Astrocyte (in vitro differentiated cells and primary cell): ENCODE measurements around the gene FAM240B. TPM values are rescaled to one million over a fixed set of nuclear protein-coding genes. Genes with fewer than 3 reads are reported as not detected.

ENCODE experiments used
- DNase-seq: peaks from one replicate; pipeline ENCODE4 v3.0.0-alpha.2; 2010; ENCODE audit warnings: low read depth
- FAIRE-seq: peaks from 2 replicates; lab custom pipeline; 2011; peaks lifted over from hg19 to GRCh38; lab: Jason Lieb, UNC
- H2AFZ ChIP-seq: 2 replicates; pipeline ENCODE4 v1.6.0; 2012; ENCODE audit warnings: low read depth, low read length, inconsistent platforms
- H3K27ac ChIP-seq: 2 replicates; pipeline ENCODE4 v1.5.1; 2011; ENCODE audit warnings: low read depth, low read length, inconsistent platforms
- H3K27me3 ChIP-seq: 2 replicates; pipeline ENCODE4 v1.6.0; 2011; ENCODE audit warnings: low read length, inconsistent platforms; ENCODE audit not compliant: insufficient read depth
- H3K36me3 ChIP-seq: 2 replicates; pipeline ENCODE4 v1.5.1; 2011; ENCODE audit warnings: low read length, inconsistent platforms; ENCODE audit not compliant: insufficient read depth
- H3K4me1 ChIP-seq: 2 replicates; pipeline ENCODE4 v1.5.1; 2011; ENCODE audit warnings: low read length, inconsistent platforms; ENCODE audit not compliant: insufficient read depth
- H3K4me2 ChIP-seq: 2 replicates; pipeline ENCODE4 v1.6.0; 2012; ENCODE audit warnings: low read length, inconsistent platforms
- H3K4me3 ChIP-seq: 2 replicates; pipeline ENCODE4 v1.5.1; 2011; ENCODE audit warnings: low read depth, mild to moderate bottlenecking, low read length, inconsistent platforms; ENCODE audit not compliant: insufficient read depth
- H3K79me2 ChIP-seq: 2 replicates; pipeline ENCODE4 v1.6.0; 2012; ENCODE audit warnings: mild to moderate bottlenecking, low read length, inconsistent platforms; ENCODE audit not compliant: insufficient read depth
- H3K9ac ChIP-seq: 2 replicates; pipeline ENCODE4 v1.6.0; 2012; ENCODE audit warnings: mild to moderate bottlenecking, low read length, inconsistent platforms
- H3K9me3 ChIP-seq: 2 replicates; pipeline ENCODE4 v1.5.1; 2012; ENCODE audit warnings: low read depth, mild to moderate bottlenecking, low read length, inconsistent platforms; ENCODE audit not compliant: insufficient read depth
- H4K20me1 ChIP-seq: 2 replicates; pipeline ENCODE4 v1.6.0; 2012; ENCODE audit warnings: low read length, inconsistent platforms; ENCODE audit not compliant: insufficient read depth
- H3K27ac Mint-ChIP-seq: one replicate; pipeline ENCODE4 v1.8.0; 2021; ENCODE audit warnings: mild to moderate bottlenecking, mixed read lengths; ENCODE audit not compliant: unreplicated experiment
- H3K27me3 Mint-ChIP-seq: one replicate; pipeline ENCODE4 v1.8.0; 2021; ENCODE audit warnings: low read depth, mixed read lengths; ENCODE audit not compliant: unreplicated experiment
- H3K36me3 Mint-ChIP-seq: one replicate; pipeline ENCODE4 v1.8.0; 2021; ENCODE audit warnings: low read depth, mixed read lengths; ENCODE audit not compliant: unreplicated experiment
- H3K4me1 Mint-ChIP-seq: one replicate; pipeline ENCODE4 v1.8.0; 2021; ENCODE audit warnings: low read depth, mixed read lengths; ENCODE audit not compliant: unreplicated experiment
- H3K4me3 Mint-ChIP-seq: one replicate; pipeline ENCODE4 v1.8.0; 2021; ENCODE audit warnings: mild to moderate bottlenecking, moderate library complexity, mixed read lengths; ENCODE audit not compliant: unreplicated experiment
- H3K9me3 Mint-ChIP-seq: one replicate; pipeline ENCODE4 v1.8.0; 2021; ENCODE audit warnings: mild to moderate bottlenecking, mixed read lengths; ENCODE audit not compliant: unreplicated experiment
- CTCF ChIP-seq: IDR thresholded peaks from 2 replicates; pipeline ENCODE4 v1.5.1; 2011; ENCODE audit warnings: low read depth, mild to moderate bottlenecking, inconsistent platforms, low read length, moderate library complexity; ENCODE audit not compliant: insufficient read depth
- EZH2 ChIP-seq: IDR thresholded peaks from 2 replicates; pipeline ENCODE4 v1.6.1; 2012; ENCODE audit warnings: mild to moderate bottlenecking, low read length, inconsistent platforms; ENCODE audit not compliant: insufficient read depth
- total RNA-seq: library from RNA; stranded (reverse); gene quantifications from 2 replicates; pipeline ENCODE4 v1.2.1, GENCODE V29; 2021

The FAM240B gene
- total RNA-seq, 1 donor from 2014 or later = not detected

- no peak overlapping the region for H3K27ac Mint-ChIP-seq
- no peak overlapping the region for H3K4me2 ChIP-seq
- no peak overlapping the region for H3K4me3 ChIP-seq
- H3K9me3 Mint-ChIP-seq = no peaks in the 10 kb centered on the region
- TF ChIP-seq CTCF = peak; percentile 44
- no peak for TF ChIP-seq EZH2
- H3K4me3 Mint-ChIP-seq = no peak overlapping the region
- H3K36me3 Mint-ChIP-seq = no peaks in the 10 kb centered on the region
- no peaks in the 10 kb centered on the region for H3K27me3 ChIP-seq
- no peak overlapping the region for H2AFZ ChIP-seq
- no peaks in the 10 kb centered on the region for H3K36me3 ChIP-seq
- no peaks in the 10 kb centered on the region for H3K9me3 ChIP-seq
- DNase-seq = peak; percentile 18
- H4K20me1 ChIP-seq = no peaks in the 10 kb centered on the region
- no peaks in the 10 kb centered on the region for H3K79me2 ChIP-seq
- H3K27ac ChIP-seq = no peak overlapping the region
- no peaks in the 10 kb centered on the region for H3K4me1 Mint-ChIP-seq
- H3K9ac ChIP-seq = no peak overlapping the region
- peaks cover 2% of the 10 kb centered on the region for H3K27me3 Mint-ChIP-seq
- no peak for FAIRE-seq
- no peaks in the 10 kb centered on the region for H3K4me1 ChIP-seq
Observed at GRCh38 chr9:38727497-38728001, 7.6 kb upstream of the FAM240B start.

- Histone ChIP-seq H3K36me3 (no peaks in the 10 kb centered on the region), H4K20me1 (no peaks in the 10 kb centered on the region), H3K9me3 (no peaks in the 10 kb centered on the region), H3K4me3 (no peak overlapping the region), H3K27me3 (no peaks in the 10 kb centered on the region), H3K79me2 (no peaks in the 10 kb centered on the region), H3K9ac (no peak overlapping the region), H3K4me1 (no peaks in the 10 kb centered on the region), H3K4me2 (no peak overlapping the region), H2AFZ (no peak overlapping the region), H3K27ac (no peak overlapping the region)
- Mint-ChIP-seq H3K27me3 (peaks cover 4% of the 10 kb centered on the region), H3K4me3 (no peak overlapping the region), H3K27ac (no peak overlapping the region), H3K9me3 (peaks cover 2% of the 10 kb centered on the region), H3K36me3 (no peaks in the 10 kb centered on the region), H3K4me1 (no peaks in the 10 kb centered on the region)
- no peak for FAIRE-seq
- no peak for DNase-seq
- TF ChIP-seq CTCF (no peak), EZH2 (no peak)
Observed at GRCh38 chr9:38724754-38725153, 4.8 kb upstream of the FAM240B start.

- Histone ChIP-seq H3K79me2 (no peaks in the 10 kb centered on the region), H3K4me3 (no peak overlapping the region), H4K20me1 (no peaks in the 10 kb centered on the region), H3K27ac (no peak overlapping the region), H3K9ac (no peak overlapping the region), H3K27me3 (no peaks in the 10 kb centered on the region), H3K9me3 (no peaks in the 10 kb centered on the region), H3K4me1 (no peaks in the 10 kb centered on the region), H3K4me2 (no peak overlapping the region), H2AFZ (no peak overlapping the region), H3K36me3 (no peaks in the 10 kb centered on the region)
- Mint-ChIP-seq H3K27me3 (peaks cover 4% of the 10 kb centered on the region), H3K4me3 (no peak overlapping the region), H3K27ac (no peak overlapping the region), H3K4me1 (no peaks in the 10 kb centered on the region), H3K9me3 (peaks cover 2% of the 10 kb centered on the region), H3K36me3 (no peaks in the 10 kb centered on the region)
- DNase-seq (no peak), FAIRE-seq (no peak)
- TF ChIP-seq EZH2 (no peak), CTCF (no peak)
Observed at GRCh38 chr9:38718148-38718547, 1.8 kb downstream of the FAM240B start.
